ENCODE measurements around the gene TMEM190.

TMEM190 gene

DNA sequence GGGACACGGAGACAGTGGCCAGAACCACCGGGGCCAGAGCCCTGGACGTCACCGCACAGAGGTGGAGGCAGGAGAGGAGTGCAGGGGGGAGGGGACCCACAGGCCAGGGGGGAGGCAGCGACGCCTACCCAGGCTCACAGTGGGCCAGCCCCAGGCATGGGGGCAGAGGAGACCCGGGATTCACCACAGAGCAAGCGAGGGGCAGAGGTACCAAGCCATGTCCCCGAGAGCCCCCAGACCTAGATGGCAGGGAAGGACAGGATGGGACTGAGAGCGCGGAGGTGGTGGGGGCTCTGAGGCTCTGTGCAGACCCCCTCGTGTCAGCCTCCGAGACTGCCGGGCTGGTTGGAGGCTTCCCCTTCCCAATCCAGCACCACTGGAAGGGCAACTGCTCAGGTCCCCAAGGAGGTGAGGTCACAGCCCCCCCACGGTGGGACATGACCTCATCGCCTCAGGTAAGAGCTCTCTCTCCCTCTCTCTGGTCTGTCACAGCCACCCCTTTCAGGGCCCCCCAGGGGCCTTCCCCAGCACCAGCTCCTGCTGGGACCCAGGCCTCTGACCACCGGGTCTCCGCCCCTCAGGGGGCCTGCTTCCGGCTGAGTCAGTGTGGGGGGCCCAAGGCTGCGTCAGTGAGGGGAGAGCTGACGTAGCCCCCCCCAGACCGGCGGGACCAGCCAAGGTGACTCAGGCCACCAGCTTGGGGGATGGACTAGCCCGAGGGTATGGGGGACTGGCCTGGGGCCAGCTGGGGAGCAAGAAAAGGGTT, 4.1 kb upstream of the TMEM190 start:
- peak; percentile 81 for DNase-seq (ENCODE audit: low read depth)

DNA sequence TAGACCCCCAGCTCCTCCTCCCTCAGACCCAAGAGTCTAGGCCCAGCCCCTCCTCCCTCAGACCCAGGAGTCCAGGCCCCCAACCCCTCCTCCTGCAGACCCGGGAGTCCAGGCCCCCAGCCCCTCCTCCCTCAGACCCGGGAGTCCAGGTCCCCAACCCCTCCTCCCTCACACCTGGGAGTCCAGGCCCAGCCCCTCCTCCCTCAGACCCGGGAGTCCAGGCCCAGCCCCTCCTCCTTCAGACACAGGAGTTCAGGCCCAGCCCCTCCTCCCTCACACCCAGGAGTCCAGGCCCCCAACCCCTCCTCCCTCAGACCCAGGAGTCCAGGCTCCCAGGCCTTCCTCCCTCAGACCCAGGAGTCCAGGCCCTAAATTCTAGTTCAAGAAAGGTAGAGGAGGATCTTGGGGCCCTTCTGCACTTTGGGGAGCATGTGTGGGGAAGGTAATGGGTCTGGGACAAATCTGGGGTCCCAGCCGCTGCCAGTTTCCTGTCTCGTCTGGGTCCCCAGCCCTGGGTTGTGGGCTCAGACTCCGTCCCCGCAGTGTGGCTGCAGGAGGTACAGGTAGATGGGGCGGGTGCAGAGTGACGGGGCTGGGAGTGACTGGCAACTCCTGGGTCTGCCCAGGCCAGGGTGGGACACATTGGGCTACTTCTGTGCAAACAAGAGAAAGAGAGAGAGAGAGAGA, 3.2 kb upstream of the TMEM190 start:
- no peak for DNase-seq (ENCODE audit: low read depth)

DNA sequence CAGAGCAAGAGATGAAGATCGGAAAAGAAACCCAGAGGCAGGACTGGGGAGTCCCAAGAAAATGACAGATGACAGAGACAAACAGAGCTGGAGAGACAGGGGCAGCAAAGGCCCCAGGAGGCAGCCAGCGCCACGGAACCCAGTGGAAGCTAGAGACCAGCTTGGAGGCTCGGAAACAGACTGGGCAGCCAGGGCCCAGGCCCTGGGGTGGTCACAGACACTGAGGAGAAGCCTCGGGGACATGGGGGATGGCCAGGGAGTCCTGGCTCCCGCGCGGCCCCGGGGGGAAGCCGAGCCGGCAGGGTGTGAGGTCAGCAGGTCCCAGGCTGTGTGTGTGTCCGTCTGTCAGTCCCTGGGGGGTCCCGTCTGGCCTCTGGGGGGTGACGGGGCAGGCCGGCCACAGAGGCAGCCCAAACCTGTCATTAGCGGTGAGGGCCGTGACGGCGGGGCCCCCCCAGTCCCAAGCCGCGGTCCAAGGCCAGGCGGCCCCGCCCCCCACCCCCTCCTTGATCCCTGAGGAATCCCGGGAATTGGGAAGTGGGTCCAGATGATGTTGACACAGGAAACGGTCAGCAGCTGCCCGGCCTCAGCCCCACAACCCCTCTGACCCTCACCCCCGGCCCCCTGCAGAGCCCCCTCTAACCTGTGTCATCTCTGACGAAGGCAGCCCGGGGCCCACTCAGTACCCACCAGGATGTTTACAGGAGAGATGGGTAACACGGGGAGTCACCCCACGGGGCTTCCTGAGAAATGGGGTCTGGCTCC, 2.5 kb upstream of the TMEM190 start:
- DNase-seq (ENCODE audit: low read depth), result peak; percentile 81

DNA sequence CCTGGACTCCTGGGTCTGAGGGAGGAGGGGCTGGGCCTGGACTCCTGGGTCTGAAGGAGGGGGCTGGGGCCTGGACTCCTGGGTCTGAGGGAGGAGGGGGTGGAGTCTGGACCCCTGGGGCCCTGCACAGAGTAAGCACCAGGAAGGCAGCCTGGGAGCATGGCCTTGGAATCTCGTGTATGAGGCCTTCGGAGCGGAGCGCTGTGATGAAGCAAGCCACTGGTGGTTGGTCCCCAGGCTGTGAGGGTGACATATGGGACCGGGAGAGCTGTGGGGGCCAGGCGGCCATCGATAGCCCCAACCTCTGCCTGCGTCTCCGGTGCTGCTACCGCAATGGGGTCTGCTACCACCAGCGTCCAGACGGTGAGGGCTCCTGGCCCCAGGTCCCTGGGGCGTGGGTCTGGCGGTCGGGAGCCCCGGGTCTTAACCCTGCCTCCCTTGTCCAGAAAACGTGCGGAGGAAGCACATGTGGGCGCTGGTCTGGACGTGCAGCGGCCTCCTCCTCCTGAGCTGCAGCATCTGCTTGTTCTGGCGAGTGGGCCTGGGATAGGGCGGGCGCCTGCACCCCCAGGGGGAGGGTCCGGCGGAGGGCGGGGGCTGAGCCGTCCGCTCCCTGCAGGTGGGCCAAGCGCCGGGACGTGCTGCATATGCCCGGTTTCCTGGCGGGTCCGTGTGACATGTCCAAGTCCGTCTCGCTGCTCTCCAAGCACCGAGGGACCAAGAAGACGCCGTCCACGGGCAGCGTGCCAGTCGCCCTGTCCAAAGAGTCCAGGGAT, 918 bp downstream of the TMEM190 start:
- DNase-seq (ENCODE audit: low read depth), result no peak

DNA sequence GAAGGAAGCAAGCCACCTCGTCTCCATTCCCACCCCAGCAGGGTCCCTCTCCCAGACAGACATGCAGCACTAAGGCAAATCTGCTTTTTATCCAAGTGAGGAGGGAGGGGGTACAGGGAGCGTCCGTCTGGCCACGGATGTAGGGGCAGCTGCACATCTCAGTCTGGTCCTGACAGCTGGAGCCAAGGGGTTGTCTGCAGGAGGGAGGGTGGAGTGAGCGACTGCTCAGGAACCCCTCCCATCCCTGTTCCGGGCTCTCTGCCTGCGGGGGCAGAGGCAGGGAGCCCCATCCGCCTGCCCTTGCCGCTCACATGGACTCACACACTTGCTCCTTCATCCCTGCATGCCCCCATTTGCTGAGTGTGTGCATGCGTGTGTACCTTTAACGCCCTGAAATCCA, 2.5 kb downstream of the TMEM190 start:
- DNase-seq (ENCODE audit: low read depth), result no peak

DNA sequence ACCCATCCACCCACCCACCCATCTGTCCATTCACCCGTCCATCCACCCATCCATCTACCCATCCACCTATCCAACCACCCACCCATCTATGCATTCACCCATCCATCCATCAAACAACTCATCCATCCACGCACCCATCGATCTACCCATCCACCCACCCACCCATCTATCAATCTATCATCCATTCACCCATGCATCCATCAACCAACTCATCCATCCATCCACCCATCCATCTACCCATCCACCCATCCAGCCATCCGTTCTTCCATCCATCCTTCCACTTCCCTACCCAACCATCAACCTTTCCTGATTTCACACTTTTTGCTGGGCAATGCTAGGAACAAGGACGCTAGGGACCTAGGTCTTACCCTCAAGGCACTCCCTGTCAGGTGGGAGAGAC, 5.4 kb downstream of the TMEM190 start:
- no peak for DNase-seq (ENCODE audit: low read depth)

DNA sequence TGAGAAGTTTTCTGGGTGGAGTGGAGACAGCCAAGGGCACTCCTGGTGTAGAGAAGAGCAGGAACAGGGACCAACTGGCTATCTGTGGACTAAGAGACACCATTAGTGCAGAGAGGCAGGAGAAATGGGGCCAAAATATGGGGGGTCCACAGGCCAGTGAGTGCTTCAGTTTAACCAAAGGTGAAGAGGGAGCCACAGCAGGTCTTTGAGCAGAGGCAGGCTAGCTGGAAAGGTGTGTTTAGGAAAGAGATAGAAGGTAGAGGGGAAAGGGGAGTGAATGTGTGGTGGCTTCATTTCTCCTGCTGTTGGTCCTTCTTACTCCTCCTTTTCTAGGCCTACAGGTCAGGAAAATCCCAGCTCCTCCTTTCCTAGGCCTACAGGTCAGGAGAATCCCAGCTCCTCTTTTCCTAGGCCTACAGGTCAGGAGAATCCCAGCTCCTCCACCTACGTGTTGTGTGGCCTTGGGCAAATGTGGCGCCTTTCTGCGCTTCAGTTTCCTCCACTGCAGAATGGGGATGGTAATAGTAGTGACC, 6.0 kb downstream of the TMEM190 start:
- no peak for DNase-seq (ENCODE audit: low read depth)

DNA sequence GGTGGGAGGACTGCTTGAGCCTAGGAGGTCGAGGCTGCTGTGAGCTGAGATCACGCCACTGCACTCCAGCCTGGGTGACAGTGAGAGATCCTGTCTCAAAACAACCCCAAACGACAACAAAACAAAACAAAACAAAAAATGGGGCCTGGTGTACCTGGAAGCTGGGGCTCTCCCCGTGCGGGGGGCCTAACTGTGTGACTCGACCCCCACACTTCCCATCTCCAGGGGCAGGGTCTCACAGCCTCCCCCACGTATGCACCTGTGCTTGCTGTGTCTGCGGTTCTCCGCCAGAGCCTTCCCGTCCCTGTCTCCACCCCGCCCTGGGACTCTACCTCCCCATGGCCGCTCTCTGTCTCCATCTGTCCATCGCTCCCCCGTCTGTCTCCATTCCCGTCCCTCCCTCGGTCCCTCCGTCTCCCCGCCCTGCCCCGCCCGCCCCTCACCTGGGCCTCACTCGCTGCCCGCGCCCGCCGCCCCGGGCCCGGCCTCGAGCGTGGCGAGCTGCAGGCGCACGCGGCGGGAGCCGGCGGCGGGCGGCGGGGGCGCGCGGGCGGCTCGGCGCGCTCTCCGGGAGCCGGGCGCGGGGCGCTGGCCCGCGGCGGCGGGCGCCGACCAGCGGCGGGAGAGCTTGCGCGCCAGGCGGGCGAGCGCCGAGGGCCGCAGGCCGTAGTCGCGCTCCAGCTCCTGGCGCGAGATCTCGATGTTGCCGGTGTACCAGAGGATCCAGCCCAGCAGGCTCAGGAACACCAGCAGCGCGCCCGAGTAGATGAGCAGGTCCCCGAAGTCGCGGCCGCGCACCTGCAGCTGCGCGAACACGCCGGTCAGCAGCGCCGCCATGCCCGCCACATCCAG, 6.9 kb downstream of the TMEM190 start:
- peak; percentile 74 for DNase-seq (ENCODE audit: low read depth)

DNA sequence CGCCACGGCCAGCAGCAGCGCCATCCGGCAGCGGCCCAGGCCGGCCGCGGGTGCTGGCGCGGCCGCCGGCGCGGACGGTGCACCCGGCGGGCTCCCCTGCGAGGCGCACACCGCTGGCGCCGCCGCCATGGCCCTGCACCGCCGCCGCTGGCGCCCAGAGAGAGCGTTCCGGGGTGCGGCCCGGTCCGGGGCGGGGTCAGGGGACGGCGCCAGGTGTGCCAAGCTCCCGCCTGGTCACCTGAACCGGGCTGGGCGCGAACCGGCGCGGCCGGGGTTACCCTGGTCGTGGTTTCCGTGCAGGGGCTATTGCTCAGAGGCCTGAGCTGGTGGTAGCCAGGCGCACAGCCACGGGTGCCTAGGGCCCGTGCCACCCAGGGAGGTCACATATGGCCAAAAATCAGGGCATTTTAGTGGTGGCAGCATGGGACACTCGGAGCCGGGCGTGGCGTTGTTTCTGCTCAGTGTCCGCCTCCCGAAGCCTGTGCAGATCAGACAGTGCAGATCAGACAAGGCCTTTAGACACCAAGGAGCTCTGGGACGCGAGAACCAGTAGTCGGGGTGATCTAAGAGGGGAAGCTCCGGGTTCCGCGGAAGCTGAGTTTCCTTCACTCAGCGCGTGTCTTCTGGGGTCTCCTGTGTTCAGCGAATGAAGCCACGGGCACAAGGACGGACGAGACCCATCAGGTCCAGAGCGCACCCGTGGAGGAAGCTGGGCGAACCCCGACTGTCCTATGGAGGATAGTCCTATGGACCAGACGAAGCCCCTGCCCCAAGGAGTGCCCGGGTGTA, 7.7 kb downstream of the TMEM190 start, which contains the start of gene TMEM238:
Gene TMEM238, minus strand, starts transcription at position 162 of the 789 bp plus-strand sequence. Its CDS starts 33 bp downstream, at position 129.
- no peak for DNase-seq (ENCODE audit: low read depth)

DNA sequence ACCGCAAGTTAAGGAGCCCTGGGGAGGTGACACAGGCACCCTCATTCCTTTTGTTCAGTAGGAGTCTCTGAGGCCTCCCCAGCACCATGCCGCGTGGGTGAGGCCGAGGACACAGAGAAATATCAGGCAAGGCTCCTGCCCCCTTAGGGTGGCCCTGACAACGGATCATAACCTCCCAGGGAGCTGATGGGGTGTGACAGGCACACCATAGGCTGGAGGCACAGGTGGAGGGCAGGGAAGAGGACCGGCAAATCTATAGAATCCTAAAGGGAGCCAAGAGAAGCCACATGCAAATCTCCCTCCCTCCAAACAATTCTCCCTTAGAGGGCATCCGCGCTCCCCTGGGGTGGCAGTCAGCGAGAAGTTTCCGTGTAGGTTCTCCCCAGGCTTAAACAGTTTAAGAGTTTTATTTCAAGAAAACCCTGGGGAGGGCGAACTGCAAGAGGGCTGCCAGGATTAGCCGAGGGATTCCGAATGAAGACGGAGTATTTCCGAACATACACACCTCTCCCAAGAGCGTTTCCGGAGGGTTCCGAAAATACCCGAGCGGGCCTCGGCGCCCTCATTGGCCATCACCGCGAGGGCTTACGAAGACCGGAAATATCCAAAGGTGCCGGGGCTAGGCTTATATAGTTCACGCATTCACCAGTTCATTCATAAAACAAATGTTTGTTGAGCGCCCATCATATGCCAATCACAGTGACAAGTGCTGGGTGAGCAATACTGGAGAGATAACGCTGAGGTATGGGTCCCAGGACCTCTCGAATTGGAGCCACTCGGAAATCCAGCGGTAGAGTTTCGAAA, 8.5 kb downstream of the TMEM190 start:
- DNase-seq (ENCODE audit: low read depth), result peak; percentile 96

DNA sequence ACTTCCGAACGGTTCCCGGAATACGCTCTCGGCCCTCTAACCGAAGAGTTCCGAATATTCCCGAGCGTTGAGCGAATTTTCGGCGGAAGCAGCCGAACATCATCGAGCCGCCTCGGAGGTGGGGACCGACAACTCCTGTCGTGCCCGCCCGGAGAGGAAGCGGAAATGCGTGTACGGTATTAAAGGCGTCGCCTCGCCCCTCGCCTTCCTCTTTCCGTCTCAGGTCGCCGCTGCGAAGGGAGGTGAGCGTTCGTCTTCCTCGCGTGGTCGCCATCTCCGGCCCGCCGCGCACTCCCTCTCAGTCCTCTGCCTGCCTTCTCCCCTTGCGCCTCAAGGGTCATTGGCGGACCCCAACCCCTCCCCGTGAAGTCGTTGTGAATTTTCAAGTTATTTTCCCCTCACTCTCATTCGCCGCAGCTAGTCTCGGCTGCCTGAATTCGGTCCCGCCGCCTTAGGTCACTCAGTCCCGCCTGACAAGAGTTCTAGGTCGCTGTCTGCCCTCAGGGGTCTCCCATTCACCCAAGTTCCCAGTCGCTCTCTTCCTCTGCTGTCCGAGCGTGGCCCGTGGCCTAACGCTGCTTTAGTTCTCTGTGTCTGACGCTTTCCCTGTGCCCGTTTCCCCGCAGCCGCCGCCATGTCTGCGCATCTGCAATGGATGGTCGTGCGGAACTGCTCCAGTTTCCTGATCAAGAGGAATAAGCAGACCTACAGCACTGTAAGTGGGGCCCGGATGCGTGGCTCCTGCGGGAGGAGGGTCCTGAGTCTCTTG, 9.3 kb downstream of the TMEM190 start, which contains the start of gene RPL28:
Gene RPL28, plus strand, starts transcription at position 209 of the 769 bp plus-strand sequence. Its CDS starts 426 bp downstream, at position 635.
- DNase-seq (ENCODE audit: low read depth), result peak; percentile 98

DNA sequence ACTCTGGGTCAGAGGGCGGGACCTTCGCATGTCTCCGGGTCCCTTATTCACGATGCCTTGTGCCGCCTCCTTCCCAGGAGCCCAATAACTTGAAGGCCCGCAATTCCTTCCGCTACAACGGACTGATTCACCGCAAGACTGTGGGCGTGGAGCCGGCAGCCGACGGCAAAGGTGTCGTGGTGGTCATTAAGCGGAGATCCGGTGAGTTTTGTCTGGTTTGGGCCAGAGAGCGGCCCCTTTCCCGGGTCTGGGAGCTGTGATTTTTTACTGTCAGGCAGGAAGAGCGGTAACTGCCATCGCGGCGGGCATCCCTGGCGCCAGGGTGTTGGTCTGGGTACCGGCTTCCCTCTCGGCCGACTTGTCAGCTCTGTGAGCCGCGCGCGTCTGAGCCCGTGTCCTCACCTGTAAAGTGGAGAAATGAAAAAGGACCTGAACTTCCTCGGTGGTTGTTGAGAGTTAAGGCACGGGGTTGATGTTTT, 9.9 kb downstream of the TMEM190 start:
- DNase-seq (ENCODE audit: low read depth), result no peak

DNA sequence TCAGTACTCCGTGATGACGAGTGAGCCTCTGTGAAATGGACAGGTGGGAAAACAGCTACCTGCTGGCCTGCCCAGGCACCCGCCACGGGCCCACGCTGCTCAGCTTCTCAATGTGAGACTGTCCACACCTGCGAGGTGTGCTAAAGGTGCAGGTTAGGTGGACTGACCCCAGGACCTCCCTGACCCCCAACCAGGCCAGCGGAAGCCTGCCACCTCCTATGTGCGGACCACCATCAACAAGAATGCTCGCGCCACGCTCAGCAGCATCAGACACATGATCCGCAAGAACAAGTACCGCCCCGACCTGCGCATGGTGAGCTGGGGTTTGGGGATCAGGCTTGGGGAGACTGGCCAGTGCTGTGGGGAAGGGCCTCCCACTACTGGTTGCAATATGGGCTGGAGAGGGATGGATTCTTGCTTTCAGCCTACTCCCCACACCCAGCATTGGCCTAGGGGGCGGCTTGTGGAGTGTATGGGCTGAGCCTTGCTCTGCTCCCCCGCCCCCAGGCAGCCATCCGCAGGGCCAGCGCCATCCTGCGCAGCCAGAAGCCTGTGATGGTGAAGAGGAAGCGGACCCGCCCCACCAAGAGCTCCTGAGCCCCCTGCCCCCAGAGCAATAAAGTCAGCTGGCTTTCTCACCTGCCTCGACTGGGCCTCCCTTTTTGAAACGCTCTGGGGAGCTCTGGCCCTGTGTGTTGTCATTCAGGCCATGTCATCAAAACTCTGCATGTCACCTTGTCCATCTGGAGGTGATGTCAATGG, 11.3 kb downstream of the TMEM190 start:
- no peak for DNase-seq (ENCODE audit: low read depth)

DNA sequence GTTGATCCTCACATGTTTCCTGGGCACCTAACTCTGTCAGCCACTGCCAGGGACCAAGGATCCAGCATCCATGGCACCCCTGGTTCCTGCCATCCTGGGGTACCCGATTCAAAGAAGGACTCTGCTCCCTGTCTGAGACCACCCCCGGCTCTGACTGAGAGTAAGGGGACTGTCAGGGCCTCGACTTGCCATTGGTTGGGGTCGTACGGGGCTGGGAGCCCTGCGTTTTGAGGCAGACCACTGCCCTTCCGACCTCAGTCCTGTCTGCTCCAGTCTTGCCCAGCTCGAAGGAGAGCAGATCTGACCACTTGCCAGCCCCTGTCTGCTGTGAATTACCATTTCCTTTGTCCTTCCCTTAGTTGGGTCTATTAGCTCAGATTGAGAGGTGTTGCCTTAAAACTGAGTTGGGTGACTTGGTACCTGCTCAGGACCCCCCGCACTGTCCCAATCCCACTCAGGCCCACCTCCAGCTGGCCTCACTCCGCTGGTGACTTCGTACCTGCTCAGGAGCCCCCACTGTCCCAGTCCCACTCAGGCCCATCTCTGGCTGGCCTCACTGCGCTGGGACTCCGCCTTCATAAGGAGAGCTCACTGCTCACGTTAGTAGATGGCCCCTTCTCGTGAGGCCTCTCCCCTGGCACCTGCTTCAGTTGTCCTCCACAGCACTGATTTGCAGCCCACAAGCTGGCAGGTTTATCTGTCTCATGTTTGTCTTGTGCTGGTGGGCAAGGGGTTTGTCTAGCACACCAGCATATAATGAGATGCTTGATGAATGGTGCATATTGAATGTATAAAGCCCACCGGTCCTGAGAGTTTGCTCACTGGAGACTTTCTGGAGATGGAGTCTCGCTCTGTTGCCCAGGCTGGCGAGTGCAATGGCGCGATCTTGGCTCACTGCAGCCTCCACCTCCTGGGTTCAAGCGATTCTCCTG, 13.0 kb downstream of the TMEM190 start:
- no peak for DNase-seq (ENCODE audit: low read depth)

DNA sequence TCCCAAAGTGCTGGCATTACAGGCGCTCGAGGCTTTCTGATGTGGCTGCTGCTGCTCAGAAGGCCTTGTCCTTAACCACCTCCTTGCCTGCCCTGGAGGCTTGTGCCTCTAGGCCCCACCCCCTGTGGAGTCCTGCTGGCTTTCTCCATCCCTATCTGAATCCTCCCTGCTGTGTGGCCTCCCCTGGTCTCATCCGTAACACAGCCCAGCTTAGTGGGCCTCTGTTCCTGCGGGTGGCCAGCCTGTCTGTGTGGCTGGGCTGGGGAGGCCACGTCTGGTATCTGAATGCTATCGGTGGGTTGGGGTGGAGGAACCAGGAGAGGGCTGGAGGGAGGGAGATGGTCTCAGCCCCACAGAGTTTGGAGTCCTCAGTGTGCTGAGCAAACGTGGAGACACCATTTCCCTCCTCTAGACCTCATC, 13.8 kb downstream of the TMEM190 start:
- peak; percentile 39 for DNase-seq (ENCODE audit: low read depth)

DNA sequence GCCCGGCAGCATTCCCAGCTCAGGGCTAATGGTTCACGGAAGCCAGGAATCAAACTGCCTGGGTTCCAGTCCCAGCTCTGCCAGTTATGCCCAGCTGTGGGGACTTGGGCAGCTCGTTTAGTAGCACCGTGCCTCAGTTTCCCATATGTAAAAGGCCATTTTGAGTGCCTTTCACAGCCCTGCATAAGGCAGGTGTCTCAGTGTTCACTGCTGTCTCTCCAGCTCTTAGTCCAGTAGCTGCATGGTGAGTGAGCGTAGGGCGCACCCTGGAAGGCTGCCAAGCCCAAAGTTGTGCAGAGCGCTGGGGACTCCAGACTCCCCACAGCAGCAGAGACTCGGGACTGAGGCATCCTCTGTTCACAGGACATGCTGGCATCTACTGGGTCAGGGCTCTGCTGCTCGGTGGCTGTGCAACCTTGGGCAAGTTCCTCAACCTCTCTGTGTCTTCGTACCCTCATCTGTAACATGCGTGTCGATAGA, 14.6 kb downstream of the TMEM190 start:
- DNase-seq (ENCODE audit: low read depth), result no peak

All from EH (cell line).